ENCODE measurements around the gene NMBR. TPM values are rescaled to one million over a fixed set of nuclear protein-coding genes. Genes with fewer than 3 reads are reported as not detected.

Gene NMBR
- total and polyA plus RNA-seq, 2 of the 8 experiments (the other 6 are each of a cell fraction or from before 2014, with no cell fraction given) = 0.08 TPM; not detected in 1

DNA sequence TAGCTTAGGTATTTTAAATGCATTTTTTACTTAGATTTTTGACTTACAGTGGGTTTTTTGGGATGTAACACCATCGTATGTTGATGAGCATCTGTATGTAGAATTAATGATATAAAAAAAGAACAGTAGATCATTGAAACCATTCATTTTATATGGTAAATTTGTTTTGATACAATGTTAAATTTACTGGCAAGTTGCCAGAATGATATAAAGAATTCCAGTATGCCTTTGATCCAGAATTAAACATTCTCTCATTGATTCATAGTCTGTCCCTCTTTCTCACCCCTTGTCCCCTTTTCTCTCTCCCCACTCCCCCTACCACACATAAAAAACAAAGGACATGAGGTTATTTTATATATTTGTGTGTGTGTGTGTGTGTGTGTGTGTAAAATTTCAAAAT lies 45.4 kb upstream of the NMBR start:
- H2AFZ ChIP-seq (ENCODE audit: low read length) = no peak overlapping the region
- no peak overlapping the region for H4K8ac ChIP-seq (ENCODE audit: extremely low read depth, insufficient read depth, low read length)
- H2BK120ac ChIP-seq (replicated peaks; ENCODE audit: low read depth, low read length) = no peak overlapping the region
- H2BK5ac ChIP-seq (ENCODE audit: low read depth, low read length) = no peak overlapping the region
- H3K9me3 ChIP-seq (ENCODE audit: insufficient read depth in 2 of 2, low read depth in 1 of 2, low read length in 1 of 2) = no peaks in the 10 kb centered on the region
- no peak overlapping the region for H3K27ac ChIP-seq (ENCODE audit: low read depth, low read length)
- ChIA-PET CTCF (ENCODE audit: partially characterized antibody) (interaction anchor here (0.9 kb wide), 1 partner anchor 14 kb away, joined by 3 read pairs; no protein-coding TSS in a partner anchor), POLR2A (ENCODE audit: partially characterized antibody) (no interaction called here)
- H3K4me2 ChIP-seq (ENCODE audit: insufficient read depth in 1 of 2, low read depth in 2 of 2, low read length in 2 of 2) = no peak overlapping the region
- no peak overlapping the region for H3K4ac ChIP-seq (replicated peaks; ENCODE audit: insufficient read length, low read depth, low read length)
- H3K23me2 ChIP-seq (ENCODE audit: low read depth, low read length) = no peaks in the 10 kb centered on the region
- FAIRE-seq (no peak), DNase-seq (ENCODE audit: low read depth in 1 of 2, low spot score in 2 of 2) (no peak)
- H3K9ac ChIP-seq (replicated peaks in 1 of 4; ENCODE audit: extremely low read depth in 1 of 4, low read depth in 3 of 4, low read length in 3 of 4) = no peak overlapping the region
- no peak overlapping the region for H3K56ac ChIP-seq (replicated peaks; ENCODE audit: insufficient read length, low read depth, low read length)
- no peak overlapping the region for H3K4me3 ChIP-seq (ENCODE audit: extremely low read depth in 1 of 4, insufficient read depth in 2 of 4, low read depth in 3 of 4, low read length in 4 of 4)
- no peaks in the 10 kb centered on the region for H3K4me1 ChIP-seq (replicated peaks in 1 of 4; ENCODE audit: control insufficient read depth in 3 of 4, insufficient read depth in 4 of 4, low read length in 3 of 4)
- peaks cover 0 to 11% (median 0%) of the 10 kb centered on the region in 4 experiments; a peak in 2 of 8 replicates for H3K36me3 ChIP-seq (ENCODE audit: control insufficient read depth in 2 of 4, insufficient read depth in 4 of 4, low read length in 3 of 4)
- 93% methylated on average over 1 of the region's 1 CpG; no CpG with 5 or more reads in 1 of the 2 experiments for WGBS, 2 experiments (ENCODE audit: extremely low coverage in 1 of 2, insufficient coverage in 1 of 2, insufficient read length in 1 of 2, insufficient replicate concordance in 2 of 2, low coverage in 1 of 2, low lambda C conversion rate in 2 of 2, missing lambda C conversion rate in 1 of 2)
- peaks cover 0 to 7% of the 10 kb centered on the region in 2 experiments; a peak in 1 of 4 replicates for H3K79me2 ChIP-seq (ENCODE audit: control insufficient read depth in 1 of 2, insufficient read depth in 2 of 2, low read length in 2 of 2)
- no peak overlapping the region for H2BK12ac ChIP-seq (ENCODE audit: low read depth, low read length)
- no peak overlapping the region for H3K23ac ChIP-seq (ENCODE audit: insufficient read length)
- no peak overlapping the region for H2BK15ac ChIP-seq (ENCODE audit: low read length)
- H3K14ac ChIP-seq (ENCODE audit: insufficient read length) = no peak overlapping the region
- no peak overlapping the region for H2BK20ac ChIP-seq (ENCODE audit: low read length)
- H2AK5ac ChIP-seq (ENCODE audit: low read depth, low read length) = no peak overlapping the region
- no peaks in the 10 kb centered on the region for H3K27me3 ChIP-seq (replicated peaks in 1 of 4; ENCODE audit: control insufficient read depth in 3 of 4, extremely low read depth in 1 of 4, insufficient read depth in 3 of 4, low read length in 3 of 4)
- no peak overlapping the region for H4K91ac ChIP-seq (replicated peaks; ENCODE audit: insufficient read length, low read length)
- no peaks in the 10 kb centered on the region for H4K20me1 ChIP-seq (replicated peaks in 1 of 2; ENCODE audit: control insufficient read depth in 1 of 2, insufficient read depth in 2 of 2, low read length in 2 of 2)
- no peak overlapping the region for H3K18ac ChIP-seq (ENCODE audit: extremely low read depth, low read length)
- no peak overlapping the region for H4K5ac ChIP-seq (ENCODE audit: insufficient read length, low read depth, low read length)
- H3K79me1 ChIP-seq (ENCODE audit: low read depth, low read length) = no peaks in the 10 kb centered on the region
- no peak for TF ChIP-seq GABPA (IDR thresholded peaks at IDR 0.05; ENCODE audit: borderline replicate concordance, insufficient read depth, low read length)
- TF ChIP-seq CTBP2 (IDR thresholded peaks at IDR 0.05; ENCODE audit: borderline replicate concordance, insufficient read depth, insufficient read length, low read length) = no peak
- no peak for TF ChIP-seq SIN3A (conservative IDR thresholded peaks at IDR 0.05 in 1 of 2, IDR thresholded peaks at IDR 0.05 in 1 of 2; ENCODE audit: low read depth in 1 of 2, low read length in 2 of 2)
- TF ChIP-seq POLR2AphosphoS5 (IDR thresholded peaks at IDR 0.05; ENCODE audit: low read depth, low read length) = no peak
- TF ChIP-seq SUZ12 (IDR thresholded peaks at IDR 0.05; ENCODE audit: low read length) = no peak
- no peak for TF ChIP-seq RBBP5 (IDR thresholded peaks at IDR 0.05; ENCODE audit: borderline replicate concordance, low read depth, low read length)
- TF ChIP-seq, protein P1, sequence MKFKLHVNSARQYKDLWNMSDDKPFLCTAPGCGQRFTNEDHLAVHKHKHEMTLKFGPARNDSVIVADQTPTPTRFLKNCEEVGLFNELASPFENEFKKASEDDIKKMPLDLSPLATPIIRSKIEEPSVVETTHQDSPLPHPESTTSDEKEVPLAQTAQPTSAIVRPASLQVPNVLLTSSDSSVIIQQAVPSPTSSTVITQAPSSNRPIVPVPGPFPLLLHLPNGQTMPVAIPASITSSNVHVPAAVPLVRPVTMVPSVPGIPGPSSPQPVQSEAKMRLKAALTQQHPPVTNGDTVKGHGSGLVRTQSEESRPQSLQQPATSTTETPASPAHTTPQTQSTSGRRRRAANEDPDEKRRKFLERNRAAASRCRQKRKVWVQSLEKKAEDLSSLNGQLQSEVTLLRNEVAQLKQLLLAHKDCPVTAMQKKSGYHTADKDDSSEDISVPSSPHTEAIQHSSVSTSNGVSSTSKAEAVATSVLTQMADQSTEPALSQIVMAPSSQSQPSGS (IDR thresholded peaks at IDR 0.05; ENCODE audit: low read length) = no peak
- TF ChIP-seq SIRT6 (IDR thresholded peaks at IDR 0.05; ENCODE audit: low read length) = no peak
- TF ChIP-seq FOSL1 (IDR thresholded peaks at IDR 0.05; ENCODE audit: insufficient read depth, low read depth, low read length) = no peak
- TF ChIP-seq KDM5A (IDR thresholded peaks at IDR 0.05; ENCODE audit: low read length) = no peak
- TF ChIP-seq, protein P2, sequence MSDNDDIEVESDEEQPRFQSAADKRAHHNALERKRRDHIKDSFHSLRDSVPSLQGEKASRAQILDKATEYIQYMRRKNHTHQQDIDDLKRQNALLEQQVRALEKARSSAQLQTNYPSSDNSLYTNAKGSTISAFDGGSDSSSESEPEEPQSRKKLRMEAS (IDR thresholded peaks at IDR 0.05) = no peak
- TF ChIP-seq CBX5 (IDR thresholded peaks at IDR 0.05; ENCODE audit: low read depth, low read length) = no peak

Measured in H1 (cell line).